ENCODE measurements around the gene HS3ST6. TPM values are rescaled to one million over a fixed set of nuclear protein-coding genes. Genes with fewer than 3 reads are reported as not detected.
A peak's percentile ranks its signal among the peaks of the same experiment; 100 is the strongest.

The HS3ST6 gene
- total RNA-seq, 1 donor from 2014 or later = not detected

- Mint-ChIP-seq H3K27me3 (ENCODE audit: insufficient read depth, low read depth) (peaks cover 11% of the 10 kb centered on the region), H3K36me3 (no peaks in the 10 kb centered on the region), H3K27ac (no peak overlapping the region), H3K4me3 (peak overlapping the region; percentile 77), H3K4me1 (peaks cover 2% of the 10 kb centered on the region), H3K9me3 (no peaks in the 10 kb centered on the region)
- TF ChIP-seq EZH2 (IDR thresholded peaks at IDR 0.05) (no peak), CTCF (IDR thresholded peaks at IDR 0.05) (no peak), EZH2phosphoT487 (IDR thresholded peaks at IDR 0.05) (no peak)
- peak overlapping the region; percentile 54 for H3K4me3 ChIP-seq
- no peaks in the 10 kb centered on the region for H3K9me3 ChIP-seq (ENCODE audit: low read depth)
- no peaks in the 10 kb centered on the region for H4K20me1 ChIP-seq (ENCODE audit: low read depth)
- H3F3A ChIP-seq (ENCODE audit: low read depth) = peaks cover 4% of the 10 kb centered on the region
- no peak for DNase-seq (ENCODE audit: low spot score)
- H3K9ac ChIP-seq = no peak overlapping the region
- no peaks in the 10 kb centered on the region for H3K36me3 ChIP-seq
- H3K27me3 ChIP-seq = peaks cover 43% of the 10 kb centered on the region
- peak overlapping the region; percentile 87 for H2AFZ ChIP-seq (replicated peaks)
- no peaks in the 10 kb centered on the region for H3K79me2 ChIP-seq (ENCODE audit: low read depth)
- no peak overlapping the region for H3K27ac ChIP-seq
- no peaks in the 10 kb centered on the region for H3K4me1 ChIP-seq
- peak overlapping the region; percentile 80 for H3K4me2 ChIP-seq
Observed at GRCh38 chr16:1929105-1929504, 10.9 kb upstream of the HS3ST6 start.

- no peak overlapping the region for H3K27ac ChIP-seq
- no peaks in the 10 kb centered on the region for H3K9me3 ChIP-seq (ENCODE audit: low read depth)
- H3K9ac ChIP-seq = no peak overlapping the region
- peaks cover 7% of the 10 kb centered on the region for H3F3A ChIP-seq (ENCODE audit: low read depth)
- Mint-ChIP-seq H3K27me3 (ENCODE audit: insufficient read depth, low read depth) (peaks cover 21% of the 10 kb centered on the region), H3K36me3 (no peaks in the 10 kb centered on the region), H3K4me1 (peaks cover 4% of the 10 kb centered on the region), H3K27ac (no peak overlapping the region), H3K4me3 (no peak overlapping the region), H3K9me3 (no peaks in the 10 kb centered on the region)
- H3K36me3 ChIP-seq = no peaks in the 10 kb centered on the region
- no peaks in the 10 kb centered on the region for H3K4me1 ChIP-seq
- TF ChIP-seq EZH2 (IDR thresholded peaks at IDR 0.05) = no peak
- TF ChIP-seq CTCF (IDR thresholded peaks at IDR 0.05) = no peak
- no peak for TF ChIP-seq EZH2phosphoT487 (IDR thresholded peaks at IDR 0.05)
- H3K79me2 ChIP-seq (ENCODE audit: low read depth) = no peaks in the 10 kb centered on the region
- no peak overlapping the region for H3K4me2 ChIP-seq
- peaks cover 67% of the 10 kb centered on the region for H3K27me3 ChIP-seq
- no peaks in the 10 kb centered on the region for H4K20me1 ChIP-seq (ENCODE audit: low read depth)
- no peak overlapping the region for H2AFZ ChIP-seq (replicated peaks)
- no peak for DNase-seq (ENCODE audit: low spot score)
- H3K4me3 ChIP-seq = no peak overlapping the region
Observed at GRCh38 chr16:1926271-1926670, 8.1 kb upstream of the HS3ST6 start.

- Histone ChIP-seq H3K36me3 (no peaks in the 10 kb centered on the region), H3K27me3 (peaks cover 67% of the 10 kb centered on the region), H3K4me3 (no peak overlapping the region), H3K4me1 (peaks cover 11% of the 10 kb centered on the region), H3K27ac (no peak overlapping the region), H3K9ac (no peak overlapping the region), H3K4me2 (peak overlapping the region; percentile 25), H3F3A (ENCODE audit: low read depth) (peaks cover 14% of the 10 kb centered on the region), H3K9me3 (ENCODE audit: low read depth) (no peaks in the 10 kb centered on the region), H2AFZ (replicated peaks) (no peak overlapping the region), H3K79me2 (ENCODE audit: low read depth) (no peaks in the 10 kb centered on the region), H4K20me1 (ENCODE audit: low read depth) (peaks cover 7% of the 10 kb centered on the region)
- Mint-ChIP-seq H3K27me3 (ENCODE audit: insufficient read depth, low read depth) (peaks cover 33% of the 10 kb centered on the region), H3K4me1 (peaks cover 12% of the 10 kb centered on the region), H3K36me3 (no peaks in the 10 kb centered on the region), H3K4me3 (no peak overlapping the region), H3K27ac (no peak overlapping the region), H3K9me3 (no peaks in the 10 kb centered on the region)
- DNase-seq (ENCODE audit: low spot score) = peak; percentile 1
- TF ChIP-seq CTCF (IDR thresholded peaks at IDR 0.05) = no peak
- TF ChIP-seq EZH2phosphoT487 (IDR thresholded peaks at IDR 0.05) = no peak
- TF ChIP-seq EZH2 (IDR thresholded peaks at IDR 0.05) = no peak
Observed at GRCh38 chr16:1924095-1924494, 5.9 kb upstream of the HS3ST6 start.
